GM12865 (cell line): ENCODE data around the gene IGSF8.
"Not testable (repeated sequence)": the region's sequence is repeated elsewhere in the genome, so short reads cannot be mapped to it uniquely, and the experiment has no call there.

Experiments
- DNase-seq: peaks from one replicate; pipeline ENCODE4 v3.0.0; 2010; ENCODE audit warnings: low read depth
- H3K4me3 ChIP-seq: 2 replicates; pipeline ENCODE4 v1.5.1; 2011; ENCODE audit warnings: mild to moderate bottlenecking, low read depth, low read length, control low read depth
- TF ChIP-seq, protein P1 (sequence below): IDR thresholded peaks from 2 replicates; pipeline ENCODE4 v1.5.1; 2011; ENCODE audit warnings: low read length, control low read depth, low read depth, inconsistent platforms; ENCODE audit not compliant: insufficient read depth; ENCODE audit errors: missing control alignments

The IGSF8 gene

DNA sequence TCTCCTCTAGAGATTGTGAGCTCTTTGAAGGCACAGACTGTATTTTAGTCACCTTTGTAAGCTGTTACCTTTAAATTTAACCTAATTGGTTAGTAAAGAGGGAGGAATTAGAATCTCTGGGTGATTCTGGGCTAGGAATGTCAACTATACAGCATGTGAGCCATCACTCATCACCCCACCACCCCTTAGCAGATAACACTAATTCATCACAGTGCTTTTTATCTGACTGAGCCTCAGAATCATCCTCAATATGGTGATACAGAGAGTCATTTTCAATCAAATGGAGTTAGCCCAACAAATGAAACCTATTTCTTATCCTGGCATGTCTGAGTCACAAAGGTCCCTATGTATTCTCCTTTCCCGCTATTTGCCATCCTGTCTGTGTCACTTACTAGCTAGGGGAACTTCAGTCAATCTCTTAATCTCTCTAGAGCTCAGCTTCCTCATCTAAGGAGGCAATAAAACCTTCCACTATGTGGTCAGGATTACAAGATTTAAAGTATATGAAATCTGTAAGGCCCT is 41.7 kb downstream of the IGSF8 start:
- TF ChIP-seq, protein P1, sequence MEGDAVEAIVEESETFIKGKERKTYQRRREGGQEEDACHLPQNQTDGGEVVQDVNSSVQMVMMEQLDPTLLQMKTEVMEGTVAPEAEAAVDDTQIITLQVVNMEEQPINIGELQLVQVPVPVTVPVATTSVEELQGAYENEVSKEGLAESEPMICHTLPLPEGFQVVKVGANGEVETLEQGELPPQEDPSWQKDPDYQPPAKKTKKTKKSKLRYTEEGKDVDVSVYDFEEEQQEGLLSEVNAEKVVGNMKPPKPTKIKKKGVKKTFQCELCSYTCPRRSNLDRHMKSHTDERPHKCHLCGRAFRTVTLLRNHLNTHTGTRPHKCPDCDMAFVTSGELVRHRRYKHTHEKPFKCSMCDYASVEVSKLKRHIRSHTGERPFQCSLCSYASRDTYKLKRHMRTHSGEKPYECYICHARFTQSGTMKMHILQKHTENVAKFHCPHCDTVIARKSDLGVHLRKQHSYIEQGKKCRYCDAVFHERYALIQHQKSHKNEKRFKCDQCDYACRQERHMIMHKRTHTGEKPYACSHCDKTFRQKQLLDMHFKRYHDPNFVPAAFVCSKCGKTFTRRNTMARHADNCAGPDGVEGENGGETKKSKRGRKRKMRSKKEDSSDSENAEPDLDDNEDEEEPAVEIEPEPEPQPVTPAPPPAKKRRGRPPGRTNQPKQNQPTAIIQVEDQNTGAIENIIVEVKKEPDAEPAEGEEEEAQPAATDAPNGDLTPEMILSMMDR: no peak
- no peak for DNase-seq
- H3K4me3 ChIP-seq: no peak overlapping the region

DNA sequence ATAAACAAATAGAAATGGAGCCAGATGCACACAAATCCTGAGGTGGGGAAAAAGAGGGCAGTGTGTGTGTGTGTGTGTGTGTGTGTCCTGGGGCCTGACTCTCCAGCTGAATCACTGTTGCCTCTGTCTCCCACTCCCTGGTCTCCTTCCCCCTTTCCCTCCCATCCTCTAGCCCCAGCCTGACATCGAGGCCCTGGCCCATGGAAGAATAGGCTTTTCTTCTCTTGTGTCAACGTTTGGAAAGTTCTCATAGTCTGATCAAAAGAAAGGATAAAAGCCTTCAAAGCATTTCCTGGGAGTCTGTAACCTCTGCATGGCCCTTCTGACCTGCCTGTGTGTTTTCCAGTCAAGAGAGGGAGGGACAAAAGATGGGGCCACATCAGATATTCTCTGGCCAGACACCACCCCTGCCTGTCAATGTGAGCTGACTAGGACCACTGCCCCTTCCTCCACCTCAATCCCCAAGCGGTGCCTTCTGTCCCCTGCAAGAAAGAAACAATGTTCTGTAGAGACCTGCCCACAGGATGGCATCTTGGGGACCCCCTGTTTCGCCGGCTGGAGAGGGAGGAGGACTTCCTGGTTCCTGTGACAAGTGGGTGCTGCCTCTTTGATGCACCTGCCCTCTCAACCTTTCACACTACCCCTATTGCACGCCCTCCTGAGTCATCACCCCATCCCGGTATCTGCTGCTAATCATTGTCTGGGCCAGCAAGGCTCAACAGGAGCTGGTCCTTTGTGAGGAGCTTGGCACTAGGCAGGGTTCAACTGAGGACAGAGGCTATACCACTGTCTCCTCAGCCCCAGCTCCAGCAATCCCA is 44.7 kb downstream of the IGSF8 start:
- TF ChIP-seq, protein P1: no peak
- no peak overlapping the region for H3K4me3 ChIP-seq

DNA sequence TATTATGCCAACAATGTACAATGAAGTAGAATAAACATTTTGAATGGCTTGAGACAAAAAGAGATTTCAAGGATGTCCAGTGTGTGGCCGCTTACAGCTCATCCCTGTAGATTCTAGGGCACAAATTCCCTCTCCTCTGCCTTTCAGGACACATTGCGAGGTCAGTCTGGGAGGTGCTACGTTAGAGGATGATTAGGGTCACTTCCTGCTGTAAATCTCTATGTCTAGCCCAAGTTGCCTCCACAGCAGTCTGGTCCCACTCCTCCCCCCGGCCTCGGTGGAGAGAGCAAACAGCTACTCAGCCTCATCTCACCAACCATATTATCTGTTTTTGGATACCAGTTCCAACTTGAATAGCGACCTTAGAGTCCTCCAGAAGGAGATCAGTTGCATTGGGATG is 45.5 kb downstream of the IGSF8 start:
- no peak overlapping the region for H3K4me3 ChIP-seq
- no peak for DNase-seq
- TF ChIP-seq, protein P1: no peak

More for the DNA sequence above, 44.7 kb downstream of the IGSF8 start:
- no peak for DNase-seq

DNA sequence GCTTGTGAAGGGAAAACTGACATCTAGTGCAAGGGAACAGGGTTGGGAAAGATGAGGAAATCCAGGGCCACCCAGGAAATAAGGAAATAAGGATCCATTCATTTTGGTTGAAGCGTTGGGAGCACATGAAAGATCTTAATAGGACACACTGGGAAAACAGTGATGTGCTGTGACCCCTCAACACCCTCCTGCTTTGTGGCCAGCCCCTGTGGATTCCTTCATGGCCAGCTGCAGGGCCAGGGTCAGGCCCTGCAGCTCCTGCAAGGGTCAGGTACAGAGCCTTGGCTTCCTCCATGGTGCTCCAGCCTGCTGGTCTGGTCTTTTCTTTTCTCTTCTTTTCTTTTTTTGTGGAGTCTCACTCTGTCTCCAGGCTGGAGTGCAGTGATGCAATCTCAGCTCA is 47.8 kb downstream of the IGSF8 start:
- DNase-seq: no peak
- no peak overlapping the region for H3K4me3 ChIP-seq
- TF ChIP-seq, protein P1: no peak

DNA sequence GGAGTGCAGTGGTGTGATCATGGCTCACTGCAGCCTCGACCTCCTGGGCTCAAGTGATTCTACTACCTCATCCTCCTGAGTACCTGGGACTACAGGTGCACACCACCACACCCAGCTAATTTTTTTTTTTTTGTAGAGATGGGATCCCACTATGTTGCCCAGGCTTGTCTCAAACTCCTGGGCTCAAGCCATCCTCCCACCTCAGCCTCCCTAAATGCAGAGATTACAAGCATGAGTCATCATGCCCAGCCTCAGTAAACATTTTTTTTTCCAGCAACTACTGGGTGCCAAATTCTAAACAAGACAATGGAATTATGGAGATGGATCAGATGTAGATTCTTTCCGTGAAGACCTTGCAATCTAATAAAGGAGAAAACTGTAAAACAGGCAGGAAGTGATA is 48.2 kb downstream of the IGSF8 start:
- not testable (repeated sequence) for DNase-seq, H3K4me3 ChIP-seq

DNA sequence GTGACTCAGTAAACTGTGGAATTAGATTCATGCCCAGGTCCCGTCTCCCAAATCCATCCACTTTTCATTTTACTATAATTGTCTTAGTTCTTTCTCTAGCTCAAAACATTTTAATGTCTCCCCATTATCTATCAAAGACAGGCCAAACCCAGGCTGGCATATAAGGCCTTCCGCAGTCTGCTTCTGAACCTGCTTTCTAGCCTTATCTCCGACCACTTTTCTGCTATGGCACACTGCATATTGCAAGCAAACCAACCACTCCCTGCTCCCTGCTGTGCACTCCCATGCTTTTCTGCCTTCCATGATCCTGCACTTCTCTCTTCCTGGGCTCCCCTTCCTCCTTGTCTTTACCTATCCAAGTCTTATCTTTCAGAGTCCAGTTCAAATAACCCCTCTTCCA is 49.3 kb downstream of the IGSF8 start:
- TF ChIP-seq, protein P1: no peak
- no peak for DNase-seq
- H3K4me3 ChIP-seq: no peak overlapping the region

DNA sequence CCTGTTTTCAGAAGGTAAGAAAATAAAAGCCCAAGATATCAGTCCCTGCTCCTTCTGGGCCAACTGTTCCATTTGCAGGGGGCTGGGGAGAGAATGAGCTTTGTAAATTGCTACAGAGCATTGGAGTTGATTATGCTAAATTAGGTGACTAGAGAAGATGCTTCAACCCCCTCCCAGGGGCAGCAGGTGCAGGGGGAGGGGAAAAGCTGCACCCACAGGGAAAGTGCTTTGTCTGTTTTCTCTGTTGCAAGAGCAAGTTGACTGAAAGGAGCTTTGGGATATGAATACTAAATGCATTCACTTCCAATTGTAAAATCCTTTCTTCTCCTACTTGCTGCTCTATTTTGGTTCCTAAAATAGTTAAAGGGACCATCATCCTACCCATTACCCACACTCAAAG is 50.1 kb downstream of the IGSF8 start:
- H3K4me3 ChIP-seq: no peak overlapping the region
- no peak for DNase-seq
- TF ChIP-seq, protein P1: no peak
